NCI-H345 treated with DMSO at 0.1 percent for 48 hours (cell line): ENCODE results near the gene TRIP11.

Source experiments
- DNase-seq: peaks from one replicate; lab custom pipeline; 2025; ENCODE audit not compliant: unreplicated experiment; lab: John Stamatoyannopoulos, UW

The TRIP11 gene

DNA sequence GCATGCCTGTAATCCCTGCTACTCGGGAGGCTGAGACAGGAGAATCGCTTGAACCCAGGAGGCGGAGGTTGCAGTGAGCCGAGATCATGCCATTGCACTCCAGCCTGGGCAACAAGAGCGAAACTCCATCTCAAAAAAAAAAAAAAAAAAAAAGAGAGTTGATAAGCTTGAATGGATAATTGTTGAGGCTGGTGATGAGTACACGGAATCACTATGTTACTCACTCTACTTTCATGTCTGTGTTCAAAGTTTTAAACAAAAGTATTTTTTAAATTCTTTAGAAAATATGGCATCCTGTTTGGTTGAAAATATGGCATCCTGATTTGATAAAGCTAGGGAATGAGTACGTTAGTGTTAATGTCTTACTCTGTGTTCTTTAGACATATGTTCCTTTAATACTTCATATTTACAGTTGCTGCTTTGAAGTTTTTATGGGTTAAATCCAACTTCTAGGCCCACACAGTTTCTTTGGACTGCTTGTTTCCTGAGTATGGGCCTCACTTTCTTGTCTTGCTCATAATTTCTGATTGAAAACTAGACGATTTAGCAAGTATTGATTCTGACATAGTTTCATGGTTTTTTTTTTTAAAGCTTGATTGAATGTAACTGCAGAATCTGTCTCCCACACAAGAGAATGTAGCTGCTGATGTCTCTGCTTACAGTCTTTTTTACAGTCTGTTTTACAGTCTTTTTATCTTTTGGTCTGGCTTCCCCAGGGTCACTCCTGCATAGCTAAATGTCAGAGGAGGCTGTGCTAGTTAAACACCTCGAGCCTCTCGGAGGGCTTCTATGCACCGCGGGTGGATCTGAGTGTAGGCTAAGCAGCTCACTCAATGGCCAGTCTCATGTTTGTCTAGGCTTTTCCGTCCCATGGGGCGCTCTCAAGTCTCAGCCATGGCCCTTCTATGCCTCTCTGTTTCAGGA lies 78.3 kb downstream of the TRIP11 start:
- DNase-seq = no peak

GRCh38 chr14:91957876-91958313 lies 82.0 kb downstream of the TRIP11 start:
- no peak for DNase-seq

GRCh38 chr14:91956616-91957015 lies 83.2 kb downstream of the TRIP11 start:
- DNase-seq = no peak

DNA sequence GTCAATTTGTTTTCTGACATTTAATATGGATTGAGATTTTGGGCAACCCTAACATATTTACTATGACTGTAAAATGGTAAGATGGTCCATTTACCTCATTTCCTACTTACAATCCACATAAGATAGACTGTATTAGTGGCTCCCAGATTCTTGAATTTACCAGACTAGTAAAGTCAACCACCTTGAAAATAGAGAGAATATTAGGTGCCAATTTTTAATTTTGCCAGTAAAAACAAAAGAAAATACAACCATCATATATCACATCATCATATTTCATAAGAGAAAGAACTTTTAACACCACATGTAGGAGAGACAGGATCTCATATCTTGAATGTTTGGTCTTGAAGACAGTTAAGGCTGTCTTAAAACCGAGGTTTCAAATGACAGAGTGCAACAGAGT lies 84.7 kb downstream of the TRIP11 start:
- DNase-seq = no peak

DNA sequence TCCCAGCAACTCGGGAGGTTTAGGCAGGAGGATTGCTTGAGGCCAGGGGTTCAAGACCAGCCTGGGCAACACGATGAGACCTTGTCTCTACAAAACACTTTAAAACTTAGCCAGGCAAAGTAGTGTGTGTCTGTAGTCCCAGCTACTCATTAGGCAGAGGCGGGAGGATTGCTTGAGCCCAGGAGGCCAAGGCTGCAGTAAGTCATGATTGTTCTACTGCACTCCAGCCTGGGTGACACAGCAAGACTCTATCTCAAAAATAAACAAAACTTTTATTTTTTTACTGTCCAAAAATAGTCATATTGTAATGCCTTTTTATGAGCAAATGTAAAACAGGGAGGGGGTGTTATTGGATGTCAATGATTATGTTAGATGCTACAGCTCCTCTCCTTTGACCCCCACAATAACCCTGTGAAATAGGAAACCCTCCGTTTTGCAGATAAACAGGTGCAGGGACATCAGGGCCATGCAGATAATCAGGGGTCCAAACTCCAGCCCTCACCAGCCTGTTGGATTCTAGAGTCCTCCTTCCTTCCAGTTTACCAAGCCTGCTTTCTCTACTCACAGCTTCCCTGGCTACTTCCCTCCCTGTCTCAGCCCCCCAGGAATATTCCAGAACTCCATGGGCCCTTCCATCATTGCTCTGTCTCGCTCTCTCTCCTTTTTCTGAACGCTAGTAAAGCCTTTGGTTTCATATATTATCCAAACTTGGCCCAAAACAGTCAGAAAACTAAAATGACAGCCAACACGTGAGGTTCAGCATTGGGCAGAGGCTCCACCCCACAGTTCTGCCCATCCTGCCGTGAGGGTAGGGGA lies 86.5 kb downstream of the TRIP11 start:
- no peak for DNase-seq

DNA sequence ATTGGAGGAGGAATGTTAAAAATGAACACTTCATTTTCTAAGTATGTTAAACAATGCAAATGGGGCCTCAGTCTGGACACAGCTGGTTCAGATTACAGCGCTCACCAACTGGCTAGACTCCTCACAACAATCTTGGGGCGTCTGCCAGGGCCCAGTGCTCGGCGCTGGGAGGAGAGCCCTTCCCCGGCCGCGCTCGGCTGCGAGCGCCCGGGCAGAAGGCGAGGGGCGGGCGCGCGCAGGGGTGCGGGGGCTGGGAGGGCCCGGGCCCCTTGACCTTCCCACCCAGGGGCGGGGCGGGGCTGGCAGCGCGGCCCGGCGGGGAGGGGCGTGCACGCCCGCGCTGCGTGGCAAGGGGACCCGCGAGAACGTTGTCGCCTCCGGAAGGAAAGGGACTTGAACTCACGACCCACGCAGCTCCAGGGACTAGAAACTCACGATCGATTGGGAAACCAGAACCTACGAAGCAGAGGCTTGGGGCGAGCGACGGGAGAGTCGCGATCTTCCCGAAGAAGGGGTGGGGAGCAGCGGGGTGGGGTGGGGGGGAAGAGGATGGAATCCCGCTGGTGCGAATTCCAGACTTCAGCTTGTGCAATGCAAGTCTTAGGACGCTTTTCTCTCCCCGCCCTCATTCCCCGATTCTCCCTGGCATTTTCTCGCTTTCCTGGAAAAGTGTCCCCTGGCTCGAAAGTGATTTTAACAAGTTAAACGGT lies 92.2 kb downstream of the TRIP11 start, which contains the start of gene FBLN5:
Gene FBLN5, minus strand, starts transcription at position 220 of the 710 bp plus-strand sequence. CDS start 465 bp downstream, outside the sequence.
- no peak for DNase-seq

- DNase-seq = no peak
These were observed 93.0 kb downstream of the TRIP11 start for GRCh38 chr14:91946622-91947474.

GRCh38 chr14:91945751-91946621 lies 93.9 kb downstream of the TRIP11 start:
- DNase-seq = no peak

DNA sequence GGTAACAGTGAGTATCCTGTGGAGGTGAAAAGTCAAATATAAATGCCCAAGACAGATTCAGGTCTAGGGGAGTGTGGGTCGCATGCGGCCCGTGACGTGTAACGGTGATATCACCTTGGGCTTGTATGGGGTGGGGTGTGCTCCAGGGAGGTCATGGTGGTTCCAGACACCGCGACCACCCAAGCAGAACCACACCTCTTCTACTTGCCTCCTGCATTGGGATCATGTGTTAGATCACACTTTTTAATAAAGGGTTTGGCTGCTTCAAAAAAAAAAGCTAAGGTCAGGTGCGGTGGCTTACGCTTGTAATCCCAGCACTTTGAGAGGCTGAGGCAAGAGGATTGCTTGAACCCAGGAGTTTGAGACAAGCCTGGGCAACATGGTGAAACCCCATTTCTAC lies 96.9 kb downstream of the TRIP11 start:
- DNase-seq = no peak

GRCh38 chr14:91942128-91942527 lies 97.7 kb downstream of the TRIP11 start:
- DNase-seq = no peak

DNA sequence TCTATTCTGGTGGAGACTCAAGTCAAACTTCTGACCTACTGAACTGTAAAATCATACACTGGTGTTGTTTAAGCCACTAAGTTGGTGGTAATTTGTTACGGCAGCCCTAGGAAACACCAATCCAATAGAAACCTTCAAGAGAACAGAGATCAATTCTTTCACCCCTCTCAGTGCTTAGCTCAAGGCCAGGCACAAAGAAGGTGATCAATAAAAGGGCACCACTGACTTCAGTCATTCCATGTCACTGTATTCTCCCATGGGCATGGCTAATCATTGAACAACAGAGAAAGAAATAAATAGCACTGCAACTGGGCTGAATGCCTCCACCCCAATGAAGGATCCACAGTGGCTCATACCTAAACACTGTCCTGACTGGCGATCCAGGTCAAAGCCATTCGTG lies 99.7 kb downstream of the TRIP11 start:
- no peak for DNase-seq

DNA sequence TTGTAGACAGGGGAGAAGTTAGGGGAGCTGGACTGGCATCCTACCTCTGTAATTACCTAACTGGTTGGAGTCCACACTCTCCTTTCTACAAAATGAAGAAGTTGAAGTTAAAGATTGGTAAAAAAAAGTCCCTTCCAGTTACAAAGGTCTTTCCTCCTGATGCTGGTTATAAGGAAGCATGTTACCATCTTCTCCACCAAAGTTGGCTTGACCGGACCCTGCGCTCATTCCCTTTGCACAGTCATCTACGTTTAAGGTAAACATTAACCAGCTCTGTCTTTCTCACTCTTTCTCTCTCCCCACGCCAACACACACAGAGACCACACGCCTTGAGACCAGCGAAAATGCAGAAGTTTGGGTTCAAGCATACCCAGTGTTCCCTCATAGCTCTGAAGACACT lies 104.3 kb downstream of the TRIP11 start:
- DNase-seq = no peak

DNA sequence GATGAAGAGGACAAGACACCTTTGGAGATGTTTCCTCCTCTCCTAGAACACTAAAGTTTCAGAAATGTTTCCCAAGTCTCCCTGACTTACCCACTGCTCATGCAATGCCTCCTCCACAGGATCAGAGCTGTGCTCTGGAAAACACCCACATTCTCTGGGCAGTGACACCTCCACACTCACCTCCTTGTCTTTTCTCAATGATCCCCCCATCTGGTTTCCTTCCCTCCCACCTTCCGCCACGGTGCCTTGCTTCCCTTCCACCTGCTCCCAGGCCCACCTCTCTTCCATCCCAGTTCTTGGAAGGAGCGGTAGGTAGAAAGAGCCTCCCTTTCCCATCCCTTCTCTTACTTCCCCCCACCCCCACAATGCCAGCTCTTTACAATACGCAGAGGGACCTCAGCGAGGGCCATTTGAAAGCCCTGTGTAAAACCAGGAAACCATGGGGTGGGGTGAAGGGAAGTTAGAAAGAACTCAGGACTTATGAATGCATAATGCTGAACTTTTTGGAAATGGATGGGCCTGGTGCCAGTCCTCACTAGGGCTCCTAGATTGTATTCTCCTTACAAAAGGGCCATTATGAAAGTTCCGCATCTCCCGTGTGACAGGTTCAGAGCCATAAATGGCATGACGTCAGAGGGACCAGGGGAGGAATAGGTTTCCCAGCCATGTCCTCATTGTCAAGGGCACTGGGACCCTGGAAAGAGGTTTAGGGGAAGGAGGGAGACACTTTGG lies 105.1 kb downstream of the TRIP11 start:
- DNase-seq = no peak

DNA sequence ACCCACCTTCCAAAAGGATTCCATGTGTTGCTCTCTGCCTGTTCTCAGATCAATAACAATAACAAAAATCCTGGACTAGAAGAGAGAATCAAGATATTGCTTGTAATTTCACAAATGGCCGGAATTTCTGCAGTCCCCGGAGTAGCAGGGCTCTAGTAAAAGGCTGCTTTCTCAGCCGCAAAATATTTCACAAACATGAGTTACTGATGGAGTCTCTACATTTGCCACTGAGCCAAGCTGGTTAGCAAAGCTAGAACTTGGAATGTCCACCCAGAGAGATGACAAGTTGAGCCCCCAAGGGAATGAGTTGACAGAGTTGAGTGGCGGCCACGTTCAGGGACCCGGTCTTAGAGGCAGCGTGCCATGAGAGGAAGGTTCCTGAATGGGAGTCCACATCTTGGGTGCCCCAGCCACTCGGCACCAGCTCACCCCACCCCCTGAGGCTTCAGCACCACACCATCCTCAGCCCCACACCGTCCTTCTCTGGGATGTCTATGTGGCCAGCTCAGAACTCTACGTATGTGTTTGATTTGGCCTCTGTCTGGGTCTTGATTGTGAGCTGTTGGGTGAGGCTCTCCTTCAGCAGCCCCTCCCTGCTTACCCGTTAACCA lies 108.3 kb downstream of the TRIP11 start:
- no peak for DNase-seq

- no peak for DNase-seq
These were observed 110.2 kb downstream of the TRIP11 start for GRCh38 chr14:91929700-91930099.

DNA sequence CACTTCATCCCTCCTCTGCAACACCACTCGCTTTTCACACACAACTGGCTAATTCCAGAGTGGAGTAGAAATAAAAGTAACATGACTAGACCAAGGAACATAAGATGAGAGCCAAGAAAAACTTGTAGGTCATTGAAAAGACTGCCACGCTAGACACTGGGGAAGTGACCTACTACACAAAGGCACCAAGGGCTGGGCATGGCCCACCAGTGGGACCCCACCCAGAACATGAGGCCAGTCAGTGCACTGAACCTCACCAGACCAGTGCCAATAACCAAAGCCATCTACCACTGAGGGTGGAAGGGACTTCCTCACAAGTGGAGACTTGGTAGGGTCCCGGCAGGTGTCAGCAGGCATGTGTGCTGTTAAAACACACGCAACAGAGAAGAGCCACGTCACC lies 112.1 kb downstream of the TRIP11 start:
- DNase-seq = no peak

- no peak for DNase-seq
These were observed 112.7 kb downstream of the TRIP11 start for GRCh38 chr14:91927191-91927590.
